OCI-LY1 (cell line): ENCODE measurements around the gene TET3.

Source experiments
- EZH2 ChIP-seq: fragments of 200-600 bp; sonication (generic), shearing (Covaris generic); IDR thresholded peaks from 2 replicates; pipeline ENCODE4 v1.8.0; 2017; ENCODE audit warnings: borderline replicate concordance, mixed run types, mild to moderate bottlenecking, antibody characterized with exemption, low read length, moderate library complexity, mixed read lengths
- TF ChIP-seq, protein P1 (sequence below): fragments of 200-600 bp; sonication (generic), shearing (Covaris generic); IDR thresholded peaks from 2 replicates; pipeline ENCODE4 v1.5.1; 2017; ENCODE audit warnings: mild to moderate bottlenecking, antibody characterized with exemption, low read length, moderate library complexity, mixed read lengths

DNA sequence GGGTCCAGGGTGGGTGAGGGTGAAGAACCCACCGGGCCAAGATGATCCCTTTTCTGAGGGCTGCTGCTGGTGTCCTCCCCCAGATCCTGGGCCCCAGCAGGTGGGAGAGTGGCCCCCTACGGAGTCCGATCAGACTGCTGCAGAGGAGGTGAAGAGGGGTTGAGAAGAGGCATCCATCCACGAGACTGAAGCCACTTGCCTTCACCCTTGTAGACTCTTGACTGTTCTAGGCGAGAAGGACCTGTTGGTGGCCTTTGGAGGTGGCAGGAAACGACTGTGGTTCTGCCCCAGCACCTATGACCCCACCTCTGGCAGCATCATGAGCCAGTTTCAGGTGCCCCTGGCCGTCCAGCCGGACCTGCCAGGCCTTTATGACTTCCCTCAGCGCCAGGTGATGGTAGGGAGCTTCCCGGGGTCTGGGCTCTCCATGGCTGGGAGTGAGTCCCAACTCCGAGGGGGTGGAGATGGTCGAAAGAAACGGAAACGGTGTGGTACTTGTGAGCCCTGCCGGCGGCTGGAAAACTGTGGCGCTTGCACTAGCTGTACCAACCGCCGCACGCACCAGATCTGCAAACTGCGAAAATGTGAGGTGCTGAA is 1.5 kb downstream of the TET3 start:
- TF ChIP-seq, protein P1, sequence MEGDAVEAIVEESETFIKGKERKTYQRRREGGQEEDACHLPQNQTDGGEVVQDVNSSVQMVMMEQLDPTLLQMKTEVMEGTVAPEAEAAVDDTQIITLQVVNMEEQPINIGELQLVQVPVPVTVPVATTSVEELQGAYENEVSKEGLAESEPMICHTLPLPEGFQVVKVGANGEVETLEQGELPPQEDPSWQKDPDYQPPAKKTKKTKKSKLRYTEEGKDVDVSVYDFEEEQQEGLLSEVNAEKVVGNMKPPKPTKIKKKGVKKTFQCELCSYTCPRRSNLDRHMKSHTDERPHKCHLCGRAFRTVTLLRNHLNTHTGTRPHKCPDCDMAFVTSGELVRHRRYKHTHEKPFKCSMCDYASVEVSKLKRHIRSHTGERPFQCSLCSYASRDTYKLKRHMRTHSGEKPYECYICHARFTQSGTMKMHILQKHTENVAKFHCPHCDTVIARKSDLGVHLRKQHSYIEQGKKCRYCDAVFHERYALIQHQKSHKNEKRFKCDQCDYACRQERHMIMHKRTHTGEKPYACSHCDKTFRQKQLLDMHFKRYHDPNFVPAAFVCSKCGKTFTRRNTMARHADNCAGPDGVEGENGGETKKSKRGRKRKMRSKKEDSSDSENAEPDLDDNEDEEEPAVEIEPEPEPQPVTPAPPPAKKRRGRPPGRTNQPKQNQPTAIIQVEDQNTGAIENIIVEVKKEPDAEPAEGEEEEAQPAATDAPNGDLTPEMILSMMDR, result no peak
- TF ChIP-seq EZH2, result no peak
